Mucosa of stomach (tissue), 1 donor: Measurements from ENCODE around the gene ZNF614.
"Not testable (repeated sequence)": the region's sequence is repeated elsewhere in the genome, so short reads cannot be mapped to it uniquely, and the experiment has no call there.

Experiments
- H3K27me3 ChIP-seq: one replicate; pipeline ENCODE4 v1.7.0; 2013; ENCODE audit warnings: mild to moderate bottlenecking, low read length; ENCODE audit not compliant: control insufficient read depth, insufficient read depth
- H3K36me3 ChIP-seq: one replicate; pipeline ENCODE4 v1.7.0; 2013; ENCODE audit warnings: low read length; ENCODE audit not compliant: control insufficient read depth, insufficient read depth
- H3K4me1 ChIP-seq: one replicate; pipeline ENCODE4 v1.7.0; 2013; ENCODE audit warnings: mild to moderate bottlenecking, low read length; ENCODE audit not compliant: control insufficient read depth, insufficient read depth
- H3K4me3 ChIP-seq: one replicate; pipeline ENCODE4 v1.7.0; 2013; ENCODE audit warnings: low read length
- H3K9ac ChIP-seq: one replicate; pipeline ENCODE4 v1.7.0; 2013; ENCODE audit warnings: mild to moderate bottlenecking, low read length, moderate library complexity
- H3K9me3 ChIP-seq: one replicate; pipeline ENCODE4 v1.7.0; 2013; ENCODE audit warnings: mild to moderate bottlenecking, low read length, moderate library complexity; ENCODE audit not compliant: control insufficient read depth
- donor health status: Pancreatic carcinoma.

Gene ZNF614

GRCh38 chr19:52028027-52028779 lies at the start of gene ZNF614:
Gene ZNF614 (minus strand): TSS chr19:52028379. CDS start chr19:52025745, 2,634 bp downstream.
- peaks cover 12% of the 10 kb centered on the region for H3K9me3 ChIP-seq
- no peaks in the 10 kb centered on the region for H3K36me3 ChIP-seq
- H3K4me1 ChIP-seq, result no peaks in the 10 kb centered on the region

GRCh38 chr19:52070496-52070895 lies 42.3 kb upstream of the ZNF614 start:
- peaks cover 48% of the 10 kb centered on the region for H3K9me3 ChIP-seq
- no peaks in the 10 kb centered on the region for H3K4me1 ChIP-seq
- no peak overlapping the region for H3K4me3 ChIP-seq
- H3K36me3 ChIP-seq, result peaks cover 28% of the 10 kb centered on the region
- no peak overlapping the region for H3K9ac ChIP-seq
- no peaks in the 10 kb centered on the region for H3K27me3 ChIP-seq

More at GRCh38 chr19:52028027-52028779, at the start of gene ZNF614:
- Histone ChIP-seq H3K4me3 (peak within 1 kb of the TSS; percentile 93), H3K27me3 (no peaks in the 10 kb centered on the region), H3K9ac (peak within 1 kb of the TSS; percentile 92)

GRCh38 chr19:52069653-52070052 lies 41.5 kb upstream of the ZNF614 start:
- Histone ChIP-seq H3K36me3 (peaks cover 27% of the 10 kb centered on the region), H3K4me1 (no peaks in the 10 kb centered on the region), H3K9ac (no peak overlapping the region), H3K9me3 (peaks cover 41% of the 10 kb centered on the region), H3K4me3 (no peak overlapping the region), H3K27me3 (no peaks in the 10 kb centered on the region)

GRCh38 chr19:52066258-52066863 lies 38.2 kb upstream of the ZNF614 start:
- Histone ChIP-seq H3K4me3 (peak overlapping the region; percentile 4), H3K9me3 (peaks cover 48% of the 10 kb centered on the region), H3K4me1 (no peaks in the 10 kb centered on the region), H3K9ac (no peak overlapping the region), H3K27me3 (no peaks in the 10 kb centered on the region), H3K36me3 (peaks cover 27% of the 10 kb centered on the region)

- no peaks in the 10 kb centered on the region for H3K27me3 ChIP-seq
- H3K4me1 ChIP-seq, result no peaks in the 10 kb centered on the region
- peaks cover 23% of the 10 kb centered on the region for H3K36me3 ChIP-seq
- H3K9me3 ChIP-seq, result peaks cover 55% of the 10 kb centered on the region
- no peak overlapping the region for H3K4me3 ChIP-seq
- no peak overlapping the region for H3K9ac ChIP-seq
Measured at GRCh38 chr19:52065399-52065798, 37.2 kb upstream of the ZNF614 start.

- not testable (repeated sequence) for H3K4me1 ChIP-seq, H3K36me3 ChIP-seq, H3K4me3 ChIP-seq, H3K9ac ChIP-seq, H3K27me3 ChIP-seq
- H3K9me3 ChIP-seq, result peaks cover 14% of the 10 kb centered on the region
Measured at GRCh38 chr19:52056480-52056879, 28.3 kb upstream of the ZNF614 start.

GRCh38 chr19:52051736-52052135 lies 23.6 kb upstream of the ZNF614 start:
- H3K36me3 ChIP-seq, H3K9ac ChIP-seq, H3K4me3 ChIP-seq, H3K4me1 ChIP-seq, H3K9me3 ChIP-seq, H3K27me3 ChIP-seq: not testable (repeated sequence)

- Histone ChIP-seq H3K27me3 (no peaks in the 10 kb centered on the region), H3K4me3 (peak within 1 kb of the TSS; percentile 94), H3K9me3 (peaks cover 6% of the 10 kb centered on the region), H3K4me1 (no peaks in the 10 kb centered on the region), H3K36me3 (no peaks in the 10 kb centered on the region), H3K9ac (peak within 1 kb of the TSS; percentile 86)
Measured at GRCh38 chr19:52048555-52049501, 20.6 kb upstream of the ZNF614 start, which contains the start of gene ZNF432. Gene ZNF432 (minus strand): TSS chr19:52048838. CDS start chr19:52046868, 1,970 bp downstream.

GRCh38 chr19:52039169-52039568 lies 11.0 kb upstream of the ZNF614 start:
- Histone ChIP-seq H3K9me3 (peaks cover 47% of the 10 kb centered on the region), H3K4me3 (no peak overlapping the region), H3K36me3 (peaks cover 34% of the 10 kb centered on the region)

GRCh38 chr19:52034051-52034728 lies 6.0 kb upstream of the ZNF614 start:
- H3K4me3 ChIP-seq, result no peak overlapping the region
- no peaks in the 10 kb centered on the region for H3K4me1 ChIP-seq
- H3K27me3 ChIP-seq, result no peaks in the 10 kb centered on the region
- peaks cover 29% of the 10 kb centered on the region for H3K36me3 ChIP-seq
- peaks cover 46% of the 10 kb centered on the region for H3K9me3 ChIP-seq
- no peak overlapping the region for H3K9ac ChIP-seq

More at GRCh38 chr19:52039169-52039568, 11.0 kb upstream of the ZNF614 start:
- no peaks in the 10 kb centered on the region for H3K27me3 ChIP-seq
- H3K9ac ChIP-seq, result no peak overlapping the region
- no peaks in the 10 kb centered on the region for H3K4me1 ChIP-seq

- Histone ChIP-seq H3K4me3 (peak overlapping the region; percentile 93), H3K36me3 (no peaks in the 10 kb centered on the region), H3K9ac (peak overlapping the region; percentile 92), H3K27me3 (no peaks in the 10 kb centered on the region), H3K9me3 (peaks cover 17% of the 10 kb centered on the region), H3K4me1 (no peaks in the 10 kb centered on the region)
Measured at GRCh38 chr19:52028780-52029123, 573 bp upstream of the ZNF614 start.
